GM12865 (cell line): ENCODE measurements around the gene PSME2.
A peak's percentile ranks its signal among the peaks of the same experiment; 100 is the strongest.

Source experiments
- DNase-seq: peaks from one replicate; pipeline ENCODE4 v3.0.0; 2010; ENCODE audit warnings: low read depth
- H3K4me3 ChIP-seq: 2 replicates; pipeline ENCODE4 v1.5.1; 2011; ENCODE audit warnings: mild to moderate bottlenecking, low read depth, low read length, control low read depth
- TF ChIP-seq, protein P1 (sequence below): IDR thresholded peaks from 2 replicates; pipeline ENCODE4 v1.5.1; 2011; ENCODE audit warnings: low read length, control low read depth, low read depth, inconsistent platforms; ENCODE audit not compliant: insufficient read depth; ENCODE audit errors: missing control alignments

Gene PSME2, protein sequence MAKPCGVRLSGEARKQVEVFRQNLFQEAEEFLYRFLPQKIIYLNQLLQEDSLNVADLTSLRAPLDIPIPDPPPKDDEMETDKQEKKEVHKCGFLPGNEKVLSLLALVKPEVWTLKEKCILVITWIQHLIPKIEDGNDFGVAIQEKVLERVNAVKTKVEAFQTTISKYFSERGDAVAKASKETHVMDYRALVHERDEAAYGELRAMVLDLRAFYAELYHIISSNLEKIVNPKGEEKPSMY

DNA sequence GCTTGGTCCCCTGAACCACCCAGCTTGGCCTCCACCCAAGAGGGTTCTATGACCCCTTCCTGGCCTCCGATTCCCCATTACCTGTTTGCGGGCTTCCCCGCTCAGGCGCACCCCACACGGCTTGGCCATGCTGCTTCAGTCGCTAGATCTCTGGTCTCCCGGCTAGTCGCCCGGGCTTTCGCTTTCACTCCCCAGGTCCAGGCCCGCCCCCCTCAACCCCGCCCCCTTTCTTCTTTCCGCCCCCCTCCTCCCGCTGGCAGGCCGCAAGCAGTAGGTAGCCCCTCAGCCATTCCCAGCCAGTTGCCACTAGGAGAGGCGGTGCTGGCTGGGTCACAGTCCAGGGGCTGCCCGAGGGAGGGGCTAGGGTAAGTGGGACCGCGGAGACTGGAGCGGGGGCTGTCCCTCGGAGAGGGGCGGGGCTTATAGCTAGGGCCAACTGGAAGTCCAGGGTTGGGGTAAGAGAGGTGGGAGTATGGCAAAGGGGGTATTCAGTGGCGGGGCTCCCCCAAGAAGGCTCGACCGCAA is at the start of gene PSME2:
Gene PSME2, minus strand, starts transcription at position 158 of the 525 bp plus-strand sequence. Its CDS starts 29 bp downstream, at position 129.
- peak; percentile 99 for DNase-seq
- H3K4me3 ChIP-seq = peak within 1 kb of the TSS; percentile 96
- TF ChIP-seq, protein P1, sequence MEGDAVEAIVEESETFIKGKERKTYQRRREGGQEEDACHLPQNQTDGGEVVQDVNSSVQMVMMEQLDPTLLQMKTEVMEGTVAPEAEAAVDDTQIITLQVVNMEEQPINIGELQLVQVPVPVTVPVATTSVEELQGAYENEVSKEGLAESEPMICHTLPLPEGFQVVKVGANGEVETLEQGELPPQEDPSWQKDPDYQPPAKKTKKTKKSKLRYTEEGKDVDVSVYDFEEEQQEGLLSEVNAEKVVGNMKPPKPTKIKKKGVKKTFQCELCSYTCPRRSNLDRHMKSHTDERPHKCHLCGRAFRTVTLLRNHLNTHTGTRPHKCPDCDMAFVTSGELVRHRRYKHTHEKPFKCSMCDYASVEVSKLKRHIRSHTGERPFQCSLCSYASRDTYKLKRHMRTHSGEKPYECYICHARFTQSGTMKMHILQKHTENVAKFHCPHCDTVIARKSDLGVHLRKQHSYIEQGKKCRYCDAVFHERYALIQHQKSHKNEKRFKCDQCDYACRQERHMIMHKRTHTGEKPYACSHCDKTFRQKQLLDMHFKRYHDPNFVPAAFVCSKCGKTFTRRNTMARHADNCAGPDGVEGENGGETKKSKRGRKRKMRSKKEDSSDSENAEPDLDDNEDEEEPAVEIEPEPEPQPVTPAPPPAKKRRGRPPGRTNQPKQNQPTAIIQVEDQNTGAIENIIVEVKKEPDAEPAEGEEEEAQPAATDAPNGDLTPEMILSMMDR = no peak

DNA sequence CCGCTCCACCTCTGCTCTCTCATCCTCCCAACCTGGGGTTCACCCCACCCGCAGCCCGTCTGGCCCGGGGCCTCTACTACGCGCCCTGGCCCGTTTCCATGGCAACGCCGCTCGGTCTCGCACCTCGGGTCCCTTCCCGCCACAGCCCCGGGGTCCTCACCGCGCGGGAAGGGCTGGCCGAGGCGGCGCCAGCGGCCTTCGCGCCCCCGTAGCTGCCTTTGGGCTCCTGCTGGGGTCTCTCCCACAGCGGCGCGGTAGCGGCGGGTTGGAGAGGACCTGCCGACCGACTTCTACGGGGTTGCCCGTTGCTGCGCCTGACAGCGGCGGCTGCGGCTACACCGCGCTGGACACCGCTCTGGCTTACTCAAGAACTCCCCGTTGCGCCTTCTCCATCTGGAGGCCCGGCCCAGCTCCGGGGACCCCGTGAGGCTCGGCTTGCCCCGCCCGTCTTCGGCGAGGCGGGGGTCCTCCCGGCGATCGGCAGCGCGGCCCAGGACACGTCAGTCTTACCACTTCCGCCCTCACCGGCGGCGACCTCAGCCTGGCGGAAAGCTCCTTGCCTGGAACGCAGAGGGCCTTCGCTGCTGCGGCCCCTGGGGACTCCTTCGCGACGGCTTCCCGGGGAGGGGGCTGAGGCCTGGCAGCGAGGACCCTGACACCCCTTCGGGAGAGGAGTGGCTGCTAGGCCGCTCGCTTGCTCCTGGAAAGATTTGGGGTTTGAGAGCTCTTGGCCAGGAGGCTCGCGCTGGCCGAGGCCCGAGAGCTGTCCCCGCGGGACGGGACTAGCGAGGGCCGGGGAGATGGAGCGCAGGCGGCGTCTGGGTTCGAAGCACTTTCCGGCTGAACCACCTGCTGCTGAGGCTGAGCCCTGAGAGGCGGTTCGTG is 49.0 kb upstream of the PSME2 start, which contains the start of gene TM9SF1:
Gene TM9SF1, minus strand, starts transcription at position 256 of the 885 bp plus-strand sequence. CDS start 422 bp downstream, outside the sequence.
- TF ChIP-seq, protein P1 = no peak
- peak within 1 kb of the TSS; percentile 77 for H3K4me3 ChIP-seq
- DNase-seq = peak; percentile 96

GRCh38 chr14:24194873-24195185 is 48.4 kb upstream of the PSME2 start:
- TF ChIP-seq, protein P1 = no peak
- no peak for DNase-seq
- H3K4me3 ChIP-seq = peak overlapping the region; percentile 77

- TF ChIP-seq, protein P1 = no peak
- H3K4me3 ChIP-seq = peak overlapping the region; percentile 77
- DNase-seq = no peak
Observed at GRCh38 chr14:24194186-24194872, 47.9 kb upstream of the PSME2 start.

DNA sequence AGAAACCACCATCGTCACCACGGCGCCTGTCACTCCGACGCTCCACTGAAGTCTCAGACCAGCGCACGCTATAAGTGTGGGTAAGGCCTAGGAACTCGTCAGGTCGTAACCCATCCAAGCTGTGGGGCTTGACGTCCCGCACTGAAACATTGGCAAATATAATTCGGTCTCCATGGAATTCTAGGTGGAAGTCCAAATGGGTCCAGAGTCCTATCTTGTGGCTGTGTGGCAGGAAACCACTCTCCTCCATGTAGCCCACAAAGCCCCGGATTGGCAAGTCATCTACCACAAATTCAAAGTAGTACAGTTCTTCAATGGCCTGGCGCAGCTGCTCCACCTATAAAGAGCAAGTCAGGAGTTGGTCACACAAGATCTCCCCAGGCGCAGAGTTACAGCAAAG is 46.5 kb upstream of the PSME2 start:
- no peak for DNase-seq
- no peak overlapping the region for H3K4me3 ChIP-seq
- TF ChIP-seq, protein P1 = no peak

GRCh38 chr14:24190416-24190815 is 44.0 kb upstream of the PSME2 start:
- no peak overlapping the region for H3K4me3 ChIP-seq
- TF ChIP-seq, protein P1 = no peak
- DNase-seq = no peak
